Measurements from ENCODE around the gene LAMTOR4.
A peak's percentile ranks its signal among the peaks of the same experiment; 100 is the strongest.

The LAMTOR4 gene

DNA sequence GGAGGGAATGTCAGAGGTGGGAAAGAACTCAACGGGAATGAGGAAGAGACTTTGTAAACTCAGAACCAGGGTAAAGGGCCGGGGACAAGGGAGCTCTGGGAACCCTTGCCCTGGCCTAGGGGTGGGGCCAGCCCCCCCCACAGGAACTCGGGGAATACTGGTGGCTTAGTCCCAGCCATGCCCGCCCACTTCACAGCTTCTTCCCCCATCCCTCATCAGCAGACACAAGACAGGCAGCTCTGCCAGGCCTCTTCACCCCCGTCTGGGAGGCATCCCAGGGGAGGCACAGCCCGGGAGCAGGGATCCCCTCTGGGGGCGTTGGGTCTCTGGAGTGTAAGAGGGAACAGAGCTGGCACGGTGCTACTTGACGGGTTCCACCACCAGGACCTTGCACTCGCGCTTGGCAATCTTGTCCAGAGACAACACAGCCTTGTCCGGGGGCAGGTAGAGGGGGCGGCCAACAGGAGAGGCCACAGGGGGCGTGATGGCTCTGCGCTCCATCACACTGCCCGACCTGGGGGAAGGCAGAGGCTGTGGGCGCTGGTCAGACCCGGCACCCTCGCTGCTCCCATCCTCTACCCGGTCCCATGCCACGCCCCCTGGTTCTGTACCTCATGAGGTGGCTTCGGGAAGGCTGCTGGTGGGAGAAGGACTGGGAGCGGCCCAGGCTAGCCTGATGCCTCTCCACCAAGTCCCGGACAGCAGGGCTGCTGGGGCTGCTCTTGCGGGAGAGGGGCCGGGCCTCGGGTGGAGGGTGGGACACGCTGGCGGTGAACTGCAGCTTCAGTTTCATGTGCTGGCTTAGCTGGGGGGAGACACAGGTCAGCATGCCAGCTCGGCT lies 6.2 kb downstream of the LAMTOR4 start:
- no peak for DNase-seq

DNA sequence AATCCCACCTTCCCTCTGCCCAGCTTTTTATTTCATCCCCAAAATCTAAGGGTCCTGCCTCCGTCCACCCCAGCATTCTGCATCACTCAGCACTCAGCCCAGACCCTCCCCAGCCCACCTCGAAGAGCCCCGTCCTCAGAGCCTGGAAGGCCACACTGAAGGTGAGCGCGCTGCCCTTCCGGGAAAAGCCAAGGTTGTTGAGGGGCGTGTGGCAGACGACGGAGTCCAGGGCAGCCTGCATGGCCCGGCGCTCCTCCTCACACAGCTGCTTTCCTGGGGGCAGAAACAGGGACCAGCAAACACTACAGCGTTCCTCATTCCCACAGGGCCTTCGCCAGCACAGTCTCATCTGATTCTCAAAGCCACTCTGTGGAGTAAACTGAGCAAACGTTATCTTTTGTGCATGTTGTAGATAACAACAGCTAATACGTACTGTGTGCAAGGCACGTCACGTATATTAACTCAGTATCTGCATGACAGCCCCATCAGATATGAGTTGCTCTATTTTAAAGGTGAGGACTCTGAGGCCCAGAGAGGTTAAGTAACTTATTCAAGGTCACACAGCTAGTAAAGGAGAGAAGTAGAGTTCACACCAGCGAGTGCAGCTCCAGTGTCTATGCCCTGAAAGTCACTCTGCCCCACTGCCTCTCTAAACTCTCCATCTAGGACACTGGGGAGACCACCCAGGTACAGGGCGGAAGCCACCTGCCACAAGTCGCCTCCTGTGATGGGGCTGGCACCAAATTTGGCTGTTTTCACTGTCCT lies 7.0 kb downstream of the LAMTOR4 start:
- no peak for DNase-seq

DNA sequence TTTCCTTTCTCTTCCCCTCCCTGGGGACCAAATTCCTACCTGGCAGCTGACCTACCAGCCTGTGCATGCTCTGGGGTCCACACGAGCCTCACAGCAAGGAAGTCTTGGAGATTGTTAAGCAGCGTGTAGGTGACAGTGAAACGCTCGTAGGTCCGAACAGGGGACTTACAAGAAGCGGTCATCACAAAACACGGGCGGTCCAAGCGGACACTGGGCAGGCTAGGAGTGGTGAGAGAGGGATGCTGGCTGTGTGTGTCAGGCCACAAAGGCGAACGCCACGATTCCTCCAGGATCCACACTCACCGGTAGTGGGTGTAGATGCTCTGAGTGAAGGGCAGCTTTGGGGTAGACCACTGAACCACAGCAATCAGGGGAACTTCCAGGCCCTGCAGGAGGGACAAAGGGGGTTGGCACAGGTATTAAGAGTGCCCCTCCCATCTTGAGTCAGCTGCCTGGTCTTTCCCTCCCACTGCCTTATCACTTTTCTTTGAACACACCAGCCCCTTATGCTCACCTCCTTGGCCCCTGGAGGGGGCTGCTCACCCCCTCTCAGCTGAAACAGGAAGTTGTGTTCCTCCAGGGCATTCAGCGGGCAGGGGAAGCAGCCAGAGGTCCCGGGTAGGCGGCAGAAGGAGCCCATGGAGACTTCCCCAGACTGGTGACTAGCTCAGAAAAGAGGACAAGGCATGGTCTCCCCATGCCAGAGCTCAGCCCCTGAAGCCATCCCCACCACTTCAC lies 7.8 kb downstream of the LAMTOR4 start:
- DNase-seq: no peak

DNA sequence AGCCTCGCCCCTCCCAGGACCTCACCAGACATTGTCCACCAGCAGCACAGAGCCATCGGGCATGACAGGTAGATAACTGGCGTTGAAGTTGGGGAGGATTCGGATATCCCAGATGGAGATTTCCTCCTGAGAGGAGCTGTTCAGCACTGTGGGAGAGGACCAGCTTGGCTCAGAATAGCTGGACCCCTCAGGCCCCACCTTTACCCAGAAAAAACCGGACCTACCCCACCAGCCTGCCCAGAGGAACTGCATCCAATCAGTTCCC lies 8.3 kb downstream of the LAMTOR4 start:
- no peak for DNase-seq

DNA sequence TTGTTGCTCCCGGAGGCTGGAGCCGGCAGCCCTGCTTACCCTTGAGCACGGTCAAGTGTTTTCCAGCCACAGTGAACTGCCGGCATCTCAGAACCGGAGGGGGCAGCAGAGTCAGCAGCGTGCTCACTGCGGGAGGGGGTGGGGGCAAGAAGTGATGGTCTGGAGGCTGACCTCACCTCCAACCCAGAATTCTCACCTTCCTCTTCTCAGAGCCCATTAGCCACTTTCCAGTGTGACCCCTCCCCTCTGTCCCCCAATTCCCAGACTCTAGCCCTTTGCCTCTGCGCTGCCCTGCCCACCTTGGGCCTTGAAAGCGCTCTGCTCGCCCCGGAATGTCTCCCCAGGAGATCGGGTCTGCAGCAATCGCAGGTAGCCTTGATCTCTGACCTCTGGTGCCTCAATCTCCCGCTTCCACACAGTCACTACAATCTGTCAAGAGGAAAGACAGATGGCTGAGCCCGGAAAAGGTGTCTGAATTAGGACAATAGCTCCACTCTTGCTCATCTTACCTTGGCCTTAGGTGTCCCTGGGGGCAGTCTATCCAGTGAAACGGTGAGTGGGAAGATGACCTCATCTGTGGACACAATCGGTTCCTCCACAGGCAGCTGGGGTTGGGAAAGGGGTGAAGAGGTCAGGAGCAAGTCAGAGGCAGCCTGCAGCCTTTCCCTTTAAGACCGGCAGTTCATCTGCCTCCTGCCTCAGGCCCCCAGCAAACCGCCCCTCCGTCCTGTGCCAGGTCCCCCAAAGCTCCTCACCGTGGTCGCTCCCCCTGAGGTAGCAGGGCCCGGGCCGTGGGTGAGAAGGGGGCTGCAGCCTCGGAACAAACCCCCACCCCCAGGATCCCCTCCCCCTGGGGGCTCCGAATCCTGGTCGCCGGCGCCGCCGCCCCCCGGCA lies 8.9 kb downstream of the LAMTOR4 start:
- DNase-seq: no peak

DNA sequence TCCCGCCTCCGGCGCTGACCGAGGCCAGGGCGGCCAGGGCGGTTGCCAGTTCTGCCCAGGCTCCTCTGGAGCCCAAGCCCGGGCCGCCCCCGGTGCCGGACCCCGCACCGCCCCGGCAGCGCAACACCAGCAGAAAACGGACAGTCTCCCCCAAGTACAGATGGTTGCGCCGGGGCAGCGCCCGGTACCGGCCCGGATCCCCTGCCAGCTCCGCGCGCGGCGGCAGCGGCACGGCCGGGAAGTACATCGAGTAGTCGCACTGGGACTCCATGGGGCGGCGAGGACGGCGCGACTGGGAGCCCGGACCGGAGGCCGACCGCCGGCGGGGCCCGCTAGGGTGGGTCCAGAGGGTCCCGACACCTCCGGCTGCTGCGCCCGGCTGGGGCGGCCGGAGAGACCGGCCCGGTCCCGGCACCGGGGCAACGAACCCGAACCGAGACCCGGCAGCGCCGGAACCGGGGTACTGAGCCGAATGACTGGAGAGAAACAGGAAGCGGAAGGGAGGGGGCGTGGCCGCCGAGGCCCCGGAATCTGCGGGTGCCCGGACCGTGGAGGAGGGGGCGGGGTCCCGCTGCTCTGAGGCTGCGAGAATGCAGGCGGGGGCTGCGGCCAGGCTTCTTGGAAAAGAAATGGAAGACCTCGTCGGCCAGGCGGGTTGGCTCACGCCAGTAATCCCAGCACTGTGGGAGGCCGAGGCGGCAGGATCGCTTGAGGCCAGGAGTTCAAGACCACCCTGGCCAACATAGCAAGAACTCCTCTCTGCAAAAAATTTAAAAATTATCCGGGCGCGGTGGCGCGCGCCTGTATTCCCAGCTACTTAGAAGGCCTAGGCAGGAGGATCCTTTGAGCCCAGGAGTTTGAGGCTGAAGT lies 9.7 kb downstream of the LAMTOR4 start, which contains the start of gene TRAPPC14:
Gene TRAPPC14 (minus strand): TSS at position 495 of the 870 bp plus-strand sequence. CDS start 224 bp downstream, at position 271.
- peak; percentile 89 to 95 for DNase-seq

DNA sequence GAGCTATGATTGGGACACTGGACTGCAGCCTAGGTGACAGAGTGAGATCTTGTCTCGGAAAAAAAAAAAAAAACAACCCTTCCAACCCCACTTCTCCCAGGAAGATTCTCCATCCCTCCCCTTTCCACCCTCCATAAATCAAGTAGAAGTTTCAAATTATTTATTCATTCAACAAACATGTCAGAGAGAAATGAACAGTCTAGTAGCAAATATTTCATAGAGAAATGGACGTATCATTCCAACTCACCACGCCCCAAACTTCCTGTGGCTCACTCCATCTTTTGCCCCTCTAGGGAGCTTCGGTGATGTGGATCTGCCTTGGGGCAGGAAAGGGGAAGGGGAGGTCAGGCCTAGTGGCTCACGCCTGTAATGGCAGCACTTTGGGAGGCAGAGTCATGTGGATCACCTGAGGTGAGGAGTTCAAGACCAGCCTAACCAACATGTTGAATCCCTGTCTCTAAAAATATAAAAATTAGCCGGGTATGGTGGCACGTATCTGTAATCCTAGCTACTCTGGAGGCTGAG lies 10.4 kb downstream of the LAMTOR4 start:
- DNase-seq: no peak

DNA sequence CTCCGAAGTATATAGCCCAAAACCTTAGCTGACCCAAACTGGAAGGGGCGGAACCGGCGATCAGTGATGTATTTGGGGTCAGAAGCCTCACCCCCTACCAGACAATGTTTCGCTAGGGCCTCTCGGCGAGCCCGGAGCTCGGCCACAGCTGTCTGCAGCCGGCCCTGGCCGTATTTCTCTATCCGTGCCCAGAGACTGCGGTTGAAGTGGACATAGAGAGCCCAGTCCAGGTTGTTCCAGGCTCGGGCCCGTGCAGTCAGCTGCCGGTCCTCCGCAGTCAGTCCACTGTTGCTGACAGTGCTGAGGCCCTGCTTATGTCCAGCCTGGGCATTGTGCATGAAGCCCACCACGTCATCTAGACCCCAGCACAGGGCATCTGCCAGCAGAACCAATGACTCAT lies 11.3 kb downstream of the LAMTOR4 start:
- DNase-seq: no peak

DNA sequence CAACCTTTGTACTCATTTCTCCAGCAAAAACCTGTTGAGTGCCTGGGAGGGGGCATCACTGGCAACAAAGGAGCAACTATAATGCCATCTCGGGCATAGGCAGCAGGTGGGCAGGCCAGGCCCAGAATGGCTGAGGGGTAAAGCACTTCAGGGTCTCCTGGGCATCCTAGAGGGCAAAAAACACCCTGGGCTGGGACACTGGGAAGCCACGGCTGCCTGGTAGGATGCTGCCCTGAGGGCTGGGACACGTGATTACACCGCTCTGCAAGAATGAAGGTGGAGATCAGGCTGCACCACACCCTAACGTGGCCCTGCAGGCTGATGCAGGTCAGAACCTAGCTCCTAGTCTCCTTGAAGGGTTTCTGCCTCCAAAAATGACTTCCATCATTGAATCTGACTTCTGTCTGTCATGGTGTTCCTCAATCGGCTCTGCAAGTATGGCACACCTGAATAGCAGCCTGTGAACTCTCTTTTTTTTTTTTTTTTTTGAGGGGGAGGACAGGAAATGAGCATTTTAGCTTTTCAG lies 14.4 kb downstream of the LAMTOR4 start:
- DNase-seq: no peak

DNA sequence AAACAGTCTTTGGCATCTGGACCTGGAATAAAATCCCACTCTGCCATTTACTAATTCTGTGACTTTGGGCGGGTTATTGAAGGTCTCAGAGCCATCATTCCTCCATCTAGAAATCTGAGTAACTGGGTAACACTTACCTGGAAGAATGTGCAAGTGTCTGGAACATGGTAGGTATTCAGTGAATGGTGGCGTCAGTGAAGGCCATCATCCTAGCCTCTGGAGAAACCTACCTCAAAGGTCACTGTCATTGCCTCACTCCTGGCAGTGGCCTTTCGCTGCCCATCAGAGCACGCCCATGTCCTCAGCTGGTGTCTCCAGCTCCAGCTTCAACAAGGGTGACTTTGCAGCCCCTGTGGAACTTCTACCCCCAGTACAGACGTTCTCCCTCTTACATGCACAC lies 15.2 kb downstream of the LAMTOR4 start:
- DNase-seq: no peak

DNA sequence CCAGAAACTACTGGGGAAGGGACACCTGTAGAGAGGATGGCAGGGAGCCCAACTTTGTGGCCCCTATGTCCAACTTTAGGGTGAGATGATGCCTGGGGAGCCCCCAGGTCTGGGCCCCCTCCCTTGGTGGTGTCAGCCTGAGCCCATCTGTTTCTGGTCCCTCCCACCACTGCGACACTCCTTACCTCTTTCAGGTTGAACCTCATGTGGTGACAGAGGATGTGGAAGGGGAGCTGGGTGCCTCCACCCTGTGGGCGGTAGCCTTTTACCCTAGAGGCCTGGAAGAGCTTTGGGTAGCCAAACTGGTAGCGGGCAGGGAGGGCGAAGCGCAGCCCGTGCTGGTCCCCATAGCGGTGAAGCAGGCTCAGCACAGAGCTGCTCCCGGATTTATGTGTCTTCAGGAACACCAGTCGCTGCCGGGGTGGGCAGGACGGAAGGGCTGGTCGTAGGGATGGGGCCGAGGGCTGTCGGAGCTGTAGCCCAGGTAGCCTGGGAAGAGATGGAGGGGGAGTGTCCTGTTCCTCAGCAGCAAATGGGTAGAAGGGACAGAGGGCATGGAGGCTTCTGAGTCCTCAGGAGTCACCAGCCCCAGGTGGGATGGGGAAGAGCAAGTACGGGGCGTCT lies 17.7 kb downstream of the LAMTOR4 start:
- peak in 1 of 2 experiments; percentile 42 for DNase-seq

DNA sequence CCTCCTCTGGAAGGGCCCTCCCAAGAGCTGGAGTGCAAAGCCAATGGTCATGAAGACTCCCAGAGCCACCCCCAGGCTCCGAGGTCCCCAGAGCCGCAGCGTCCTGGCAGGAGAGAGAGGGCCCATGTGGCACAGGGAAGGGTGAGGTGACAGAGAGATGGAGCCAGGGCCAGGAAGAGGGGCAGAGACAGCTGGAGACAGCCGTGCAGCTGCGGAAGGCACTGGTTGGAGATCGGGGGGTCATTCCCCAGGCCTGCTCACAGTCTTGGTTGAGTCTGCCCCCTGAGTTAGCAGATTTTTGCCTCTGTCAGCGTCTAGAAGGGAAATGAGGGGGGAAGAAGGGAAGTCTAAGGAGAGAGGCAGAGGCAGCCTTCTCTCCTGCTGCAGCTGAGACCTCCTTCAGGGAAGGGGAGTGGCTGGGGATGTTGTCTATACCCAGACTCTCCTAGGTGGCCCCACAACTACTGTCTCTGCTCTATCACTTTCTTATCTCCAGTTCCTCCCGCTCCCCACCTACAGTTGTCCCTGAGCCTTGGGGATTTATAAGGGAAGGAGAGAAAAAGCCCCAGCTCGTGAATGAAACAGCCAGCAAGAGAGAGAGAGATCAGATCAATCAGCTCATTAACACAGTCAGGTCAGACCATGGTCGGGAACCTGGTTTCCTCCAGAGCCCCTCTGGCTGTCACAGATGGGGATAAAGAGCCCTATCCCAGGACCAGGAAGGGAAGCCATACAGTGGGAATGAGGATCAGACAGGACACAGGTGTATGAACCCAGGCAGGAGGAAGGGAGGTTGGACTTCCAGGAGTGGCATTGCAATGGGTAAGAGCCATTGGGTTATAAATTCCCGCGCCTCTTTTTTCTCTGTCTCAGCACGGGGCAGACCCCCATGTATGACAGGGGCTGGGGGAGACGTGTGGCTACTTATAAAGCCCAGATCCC lies 18.5 kb downstream of the LAMTOR4 start:
- DNase-seq: no peak

DNA sequence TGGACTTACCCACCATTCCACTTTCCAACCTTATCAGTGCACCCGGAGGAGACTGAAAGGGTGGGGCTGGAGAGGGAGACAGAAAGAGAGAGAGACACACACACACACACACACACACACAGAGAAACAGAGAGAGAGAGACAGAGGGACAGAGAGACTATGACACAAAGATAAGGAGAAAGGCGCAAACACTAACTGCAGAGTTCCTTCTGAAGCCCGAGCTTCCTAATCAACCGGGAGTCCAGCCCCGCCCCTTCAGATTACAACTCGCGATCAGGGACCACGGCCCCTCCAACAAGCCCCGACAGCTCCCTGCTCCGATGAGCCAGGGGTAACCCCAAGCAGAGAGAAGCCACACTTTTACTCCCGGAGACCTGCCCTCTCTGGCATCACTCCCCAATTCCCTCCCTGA lies 19.2 kb downstream of the LAMTOR4 start:
- DNase-seq: no peak

DNA sequence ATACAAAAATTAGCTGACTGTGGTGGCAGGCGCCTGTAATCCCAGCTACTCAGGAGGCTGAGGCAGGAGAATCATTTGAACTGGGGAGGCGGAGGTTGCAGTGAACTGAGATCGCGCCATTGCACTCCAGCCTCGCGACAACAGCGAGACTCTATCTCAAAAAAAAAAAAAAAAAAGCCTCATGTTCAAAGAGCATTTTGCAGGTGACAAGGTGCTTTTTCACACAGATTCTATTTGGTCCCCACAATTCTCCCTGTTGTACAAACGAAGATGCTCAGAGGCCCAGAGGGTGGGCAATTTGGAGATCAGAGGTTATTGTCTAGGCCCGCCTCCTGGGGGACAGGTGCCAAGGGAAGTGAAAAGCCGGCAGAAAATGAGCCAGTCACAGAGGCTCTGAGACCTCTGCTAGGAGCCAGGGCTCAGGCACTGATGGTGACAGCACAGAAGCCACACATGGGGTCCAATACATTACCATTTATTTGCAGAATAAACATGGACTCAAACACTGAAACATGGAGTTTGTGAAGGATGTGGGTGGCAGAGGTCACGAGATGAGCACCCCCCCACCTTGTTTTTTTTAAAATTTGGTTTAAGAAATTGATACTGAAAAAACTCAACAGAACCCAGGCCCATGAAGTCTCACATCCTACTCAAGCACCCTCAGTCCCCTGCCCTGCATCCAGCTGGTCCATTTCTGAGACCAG lies 20.6 kb downstream of the LAMTOR4 start:
- DNase-seq: no peak

DNA sequence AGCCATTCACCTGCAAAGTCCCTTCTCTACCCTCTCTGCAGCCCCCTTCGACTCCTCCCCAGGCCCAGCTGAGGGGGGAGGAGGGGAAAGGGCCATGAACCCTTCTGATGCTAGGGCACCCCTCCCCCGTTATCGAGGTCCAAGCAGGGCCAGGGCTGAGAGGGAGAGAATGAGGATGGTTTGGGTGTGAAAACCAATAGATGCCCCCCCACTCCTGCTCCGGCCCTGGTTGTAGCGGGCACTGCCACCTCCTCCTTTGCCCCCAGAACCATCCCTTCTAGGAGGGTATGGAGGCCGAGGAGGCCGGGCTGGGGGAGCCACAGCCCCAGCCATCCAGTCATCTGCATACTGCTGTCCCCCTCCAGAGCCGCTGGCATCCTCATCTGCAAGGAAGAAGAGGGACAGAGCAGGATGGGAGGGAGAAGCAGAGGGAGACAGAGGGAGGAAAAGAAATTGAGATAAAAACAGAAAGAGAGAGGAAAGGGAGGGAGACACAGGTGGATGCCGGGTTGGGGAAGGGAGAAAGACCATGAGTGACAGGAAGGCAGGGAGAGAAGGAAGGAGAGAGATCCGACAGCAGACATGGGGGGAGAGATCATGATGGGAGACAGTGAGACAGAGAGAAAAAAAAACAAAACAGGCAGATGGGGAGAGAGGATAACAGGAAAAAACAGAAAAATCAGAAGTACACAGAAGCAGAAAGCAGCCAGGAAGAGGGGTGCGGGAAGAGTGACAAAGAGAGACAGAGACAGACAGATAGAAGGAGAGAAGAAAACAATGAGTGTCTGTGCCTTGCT lies 21.6 kb downstream of the LAMTOR4 start:
- no peak for DNase-seq

DNA sequence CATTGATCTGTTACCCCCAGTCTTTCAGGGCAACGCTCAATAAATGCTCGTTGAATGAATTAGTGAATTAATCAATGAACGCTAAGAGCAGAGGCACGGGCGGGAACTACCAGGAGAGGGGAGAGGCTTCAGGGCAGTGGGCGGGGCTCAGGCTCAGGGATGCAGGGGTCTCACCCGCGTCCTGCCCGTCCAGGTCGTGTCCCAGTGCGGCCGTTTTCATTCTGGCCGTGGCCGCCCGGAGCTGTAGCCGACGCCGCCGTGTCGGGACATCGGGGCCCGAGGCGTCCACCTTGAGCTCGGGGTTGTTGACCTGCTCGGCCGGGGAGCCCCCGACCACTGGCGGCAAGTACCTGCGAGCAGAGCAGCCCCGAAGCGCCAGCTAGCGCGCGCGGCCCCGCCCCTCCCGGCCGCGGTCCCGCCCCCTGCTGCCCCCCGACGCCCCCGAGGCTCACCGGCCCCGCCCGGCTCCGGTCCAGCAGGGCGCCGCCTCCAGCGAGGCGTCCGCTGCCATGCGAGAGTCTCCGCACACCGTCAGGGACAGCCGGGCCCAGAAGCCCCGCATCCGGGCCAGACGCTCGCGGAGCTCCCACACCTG lies 22.5 kb downstream of the LAMTOR4 start:
- peak in 1 of 2 experiments; percentile 16 for DNase-seq

DNA sequence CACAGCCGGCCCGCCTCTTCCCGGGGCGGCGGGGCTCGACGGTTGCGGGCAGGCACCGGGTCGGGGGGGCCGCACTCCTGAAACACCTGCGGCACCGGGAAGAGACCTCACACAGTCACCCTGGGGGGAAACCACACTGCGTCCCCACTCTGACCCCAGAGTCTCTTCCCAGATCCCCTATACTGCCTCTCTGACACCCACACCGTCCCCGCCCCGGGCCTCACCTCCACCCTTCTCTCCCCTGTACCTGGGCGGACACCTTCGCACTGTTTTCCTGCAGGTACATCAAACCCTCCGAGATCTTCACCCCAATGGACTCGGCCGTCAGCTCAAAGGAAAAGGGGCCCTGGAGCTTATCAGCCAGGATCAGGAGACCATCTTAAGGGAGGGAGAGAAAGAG lies 23.1 kb downstream of the LAMTOR4 start:
- DNase-seq: no peak

Data from stimulated activated CD4-positive, alpha-beta T cell treated with anti-CD3 and anti-CD28 coated beads, Interleukin-4, amount 100 ng/mL, for 4 hours (primary cell).